GM23248 (cell line): ENCODE data around the gene PTGFRN.

Experiments used
- EZH2 ChIP-seq: fragments of 200-600 bp; sonication (generic); IDR thresholded peaks from 2 replicates; pipeline ENCODE4 v1.6.1; 2018; ENCODE audit warnings: antibody characterized with exemption, mild to moderate bottlenecking; ENCODE audit not compliant: insufficient read depth, poor library complexity, severe bottlenecking
- EZH2phosphoT487 ChIP-seq: fragments of 200-600 bp; sonication (generic); IDR thresholded peaks from 2 replicates; pipeline ENCODE4 v1.6.1; 2018; ENCODE audit warnings: antibody characterized with exemption, moderate library complexity, mild to moderate bottlenecking, low read depth; ENCODE audit not compliant: insufficient read depth

GRCh38 chr1:116997066-116997465 lies 87.3 kb downstream of the PTGFRN start:
- TF ChIP-seq EZH2 (no peak), EZH2phosphoT487 (no peak)
